ENCODE data around the gene KRT79.

GRCh38 chr12:52817003-52817698 lies 17.0 kb downstream of the KRT79 start:
- TF ChIP-seq EZH2 (IDR thresholded peaks at IDR 0.05; ENCODE audit: borderline replicate concordance, low read depth, low read length) (no peak), TCF7 (IDR thresholded peaks at IDR 0.05; ENCODE audit: borderline replicate concordance) (no peak), HNRNPL (IDR thresholded peaks at IDR 0.05; ENCODE audit: low read depth, low read length) (no peak), MAFK (IDR thresholded peaks at IDR 0.05; ENCODE audit: low read length) (no peak), OTX1 (CRISPR knock-in tag; IDR thresholded peaks at IDR 0.05) (no peak), POLR2A (conservative IDR thresholded peaks at IDR 0.05) (no peak), TAF1 (IDR thresholded peaks at IDR 0.05; ENCODE audit: control insufficient read depth, extremely low read depth, insufficient read depth, low read length, severe bottlenecking) (no peak)
- TF ChIP-seq, protein P1, sequence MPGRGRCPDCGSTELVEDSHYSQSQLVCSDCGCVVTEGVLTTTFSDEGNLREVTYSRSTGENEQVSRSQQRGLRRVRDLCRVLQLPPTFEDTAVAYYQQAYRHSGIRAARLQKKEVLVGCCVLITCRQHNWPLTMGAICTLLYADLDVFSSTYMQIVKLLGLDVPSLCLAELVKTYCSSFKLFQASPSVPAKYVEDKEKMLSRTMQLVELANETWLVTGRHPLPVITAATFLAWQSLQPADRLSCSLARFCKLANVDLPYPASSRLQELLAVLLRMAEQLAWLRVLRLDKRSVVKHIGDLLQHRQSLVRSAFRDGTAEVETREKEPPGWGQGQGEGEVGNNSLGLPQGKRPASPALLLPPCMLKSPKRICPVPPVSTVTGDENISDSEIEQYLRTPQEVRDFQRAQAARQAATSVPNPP (IDR thresholded peaks at IDR 0.05; ENCODE audit: borderline replicate concordance, insufficient read depth, insufficient read length), result no peak
- TF ChIP-seq, protein P2, sequence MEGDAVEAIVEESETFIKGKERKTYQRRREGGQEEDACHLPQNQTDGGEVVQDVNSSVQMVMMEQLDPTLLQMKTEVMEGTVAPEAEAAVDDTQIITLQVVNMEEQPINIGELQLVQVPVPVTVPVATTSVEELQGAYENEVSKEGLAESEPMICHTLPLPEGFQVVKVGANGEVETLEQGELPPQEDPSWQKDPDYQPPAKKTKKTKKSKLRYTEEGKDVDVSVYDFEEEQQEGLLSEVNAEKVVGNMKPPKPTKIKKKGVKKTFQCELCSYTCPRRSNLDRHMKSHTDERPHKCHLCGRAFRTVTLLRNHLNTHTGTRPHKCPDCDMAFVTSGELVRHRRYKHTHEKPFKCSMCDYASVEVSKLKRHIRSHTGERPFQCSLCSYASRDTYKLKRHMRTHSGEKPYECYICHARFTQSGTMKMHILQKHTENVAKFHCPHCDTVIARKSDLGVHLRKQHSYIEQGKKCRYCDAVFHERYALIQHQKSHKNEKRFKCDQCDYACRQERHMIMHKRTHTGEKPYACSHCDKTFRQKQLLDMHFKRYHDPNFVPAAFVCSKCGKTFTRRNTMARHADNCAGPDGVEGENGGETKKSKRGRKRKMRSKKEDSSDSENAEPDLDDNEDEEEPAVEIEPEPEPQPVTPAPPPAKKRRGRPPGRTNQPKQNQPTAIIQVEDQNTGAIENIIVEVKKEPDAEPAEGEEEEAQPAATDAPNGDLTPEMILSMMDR (IDR thresholded peaks at IDR 0.05 in 2 of 3, conservative IDR thresholded peaks at IDR 0.05 in 1 of 3; ENCODE audit: insufficient read depth in 2 of 3, low read depth in 1 of 3, low read length in 3 of 3), result no peak

All from K562 (cell line).